Measurements from ENCODE around the gene HBG1. TPM values are rescaled to one million over a fixed set of nuclear protein-coding genes. Genes with fewer than 3 reads are reported as not detected.

The HBG1 gene
- total and polyA plus RNA-seq, 10 of the 15 experiments (the other 5 are each of a cell fraction or from before 2014, with no cell fraction given) = 0.84 to 2.3 (median 1.9) TPM; not detected in 5

DNA sequence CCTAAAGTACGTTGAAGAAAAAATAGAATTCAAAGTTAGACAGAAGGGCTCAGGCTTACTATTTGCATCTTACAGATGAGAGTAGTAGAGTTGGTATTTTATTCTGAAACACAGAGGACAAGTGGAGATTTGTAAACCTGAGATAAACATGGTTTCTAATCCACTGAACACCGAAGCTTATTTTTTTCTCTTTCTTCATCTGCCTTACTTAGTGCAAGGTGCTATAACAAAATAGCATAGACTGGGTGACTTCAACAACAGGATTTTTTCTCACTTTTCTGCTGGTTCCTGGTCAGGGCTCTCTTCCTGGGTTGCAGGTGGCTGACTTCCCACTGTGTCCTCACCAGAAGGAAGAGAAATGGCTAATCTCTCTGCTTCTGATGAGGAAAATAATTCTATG lies 2.1 kb upstream of the HBG1 start:
- Histone ChIP-seq H3K9ac (ENCODE audit: control insufficient read depth, insufficient read depth, low read length) (no peak overlapping the region), H3K4me2 (ENCODE audit: control insufficient read depth, insufficient read depth) (no peak overlapping the region), H2AFZ (ENCODE audit: control insufficient read depth, low read depth, low read length) (no peak overlapping the region), H3K27me3 (replicated peaks in 1 of 2; ENCODE audit: control insufficient read depth in 2 of 2, insufficient read depth in 2 of 2, low read length in 1 of 2) (peaks cover 0 to 2% of the 10 kb centered on the region in 2 experiments; a peak in 2 of 4 replicates), H3K9me3 (replicated peaks; ENCODE audit: control insufficient read depth, insufficient read depth, low read length) (no peaks in the 10 kb centered on the region), H4K20me1 (ENCODE audit: control insufficient read depth, insufficient read depth) (no peaks in the 10 kb centered on the region), H3K4me1 (ENCODE audit: control insufficient read depth, insufficient read depth, low read length) (no peaks in the 10 kb centered on the region), H3K4me3 (no peak overlapping the region), H3K36me3 (ENCODE audit: control insufficient read depth in 2 of 2, insufficient read depth in 2 of 2, low read length in 1 of 2) (no peaks in the 10 kb centered on the region), H3K79me2 (ENCODE audit: control insufficient read depth, insufficient read depth, low read length) (no peaks in the 10 kb centered on the region), H3K27ac (ENCODE audit: control insufficient read depth, insufficient read depth) (no peak overlapping the region)
- ChIA-PET SMC1A (ENCODE audit: uncharacterized antibody, unreplicated experiment) (no interaction called here), CTCF (no interaction called here), POLR2A (no interaction called here), RAD21 (ENCODE audit: unreplicated experiment) (no interaction called here)
- no TSS peak for BruUV-seq (replicated peaks)
- intact Hi-C loops (cut with micrococcal nuclease; ENCODE audit: unreplicated experiment) = no loop called here
- no peak for DNase-seq (ENCODE audit: low read depth, low spot score)
- WGBS (ENCODE audit: insufficient coverage, insufficient replicate concordance, low lambda C conversion rate, missing lambda C conversion rate) = 4% methylated on average over 2 of the region's 2 CpGs
- no peak for ATAC-seq
- TF ChIP-seq POLR2A (IDR thresholded peaks at IDR 0.05; ENCODE audit: low read depth, low read length) = no peak
- TF ChIP-seq, protein P1, sequence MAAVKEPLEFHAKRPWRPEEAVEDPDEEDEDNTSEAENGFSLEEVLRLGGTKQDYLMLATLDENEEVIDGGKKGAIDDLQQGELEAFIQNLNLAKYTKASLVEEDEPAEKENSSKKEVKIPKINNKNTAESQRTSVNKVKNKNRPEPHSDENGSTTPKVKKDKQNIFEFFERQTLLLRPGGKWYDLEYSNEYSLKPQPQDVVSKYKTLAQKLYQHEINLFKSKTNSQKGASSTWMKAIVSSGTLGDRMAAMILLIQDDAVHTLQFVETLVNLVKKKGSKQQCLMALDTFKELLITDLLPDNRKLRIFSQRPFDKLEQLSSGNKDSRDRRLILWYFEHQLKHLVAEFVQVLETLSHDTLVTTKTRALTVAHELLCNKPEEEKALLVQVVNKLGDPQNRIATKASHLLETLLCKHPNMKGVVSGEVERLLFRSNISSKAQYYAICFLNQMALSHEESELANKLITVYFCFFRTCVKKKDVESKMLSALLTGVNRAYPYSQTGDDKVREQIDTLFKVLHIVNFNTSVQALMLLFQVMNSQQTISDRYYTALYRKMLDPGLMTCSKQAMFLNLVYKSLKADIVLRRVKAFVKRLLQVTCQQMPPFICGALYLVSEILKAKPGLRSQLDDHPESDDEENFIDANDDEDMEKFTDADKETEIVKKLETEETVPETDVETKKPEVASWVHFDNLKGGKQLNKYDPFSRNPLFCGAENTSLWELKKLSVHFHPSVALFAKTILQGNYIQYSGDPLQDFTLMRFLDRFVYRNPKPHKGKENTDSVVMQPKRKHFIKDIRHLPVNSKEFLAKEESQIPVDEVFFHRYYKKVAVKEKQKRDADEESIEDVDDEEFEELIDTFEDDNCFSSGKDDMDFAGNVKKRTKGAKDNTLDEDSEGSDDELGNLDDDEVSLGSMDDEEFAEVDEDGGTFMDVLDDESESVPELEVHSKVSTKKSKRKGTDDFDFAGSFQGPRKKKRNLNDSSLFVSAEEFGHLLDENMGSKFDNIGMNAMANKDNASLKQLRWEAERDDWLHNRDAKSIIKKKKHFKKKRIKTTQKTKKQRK (IDR thresholded peaks at IDR 0.05; ENCODE audit: low read depth, low read length) = no peak
- TF ChIP-seq, protein P2, sequence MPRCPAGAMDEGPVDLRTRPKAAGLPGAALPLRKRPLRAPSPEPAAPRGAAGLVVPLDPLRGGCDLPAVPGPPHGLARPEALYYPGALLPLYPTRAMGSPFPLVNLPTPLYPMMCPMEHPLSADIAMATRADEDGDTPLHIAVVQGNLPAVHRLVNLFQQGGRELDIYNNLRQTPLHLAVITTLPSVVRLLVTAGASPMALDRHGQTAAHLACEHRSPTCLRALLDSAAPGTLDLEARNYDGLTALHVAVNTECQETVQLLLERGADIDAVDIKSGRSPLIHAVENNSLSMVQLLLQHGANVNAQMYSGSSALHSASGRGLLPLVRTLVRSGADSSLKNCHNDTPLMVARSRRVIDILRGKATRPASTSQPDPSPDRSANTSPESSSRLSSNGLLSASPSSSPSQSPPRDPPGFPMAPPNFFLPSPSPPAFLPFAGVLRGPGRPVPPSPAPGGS (IDR thresholded peaks at IDR 0.05; ENCODE audit: borderline replicate concordance, insufficient read depth, low read depth, low read length, poor library complexity, severe bottlenecking) = no peak
- TF ChIP-seq, protein P3, sequence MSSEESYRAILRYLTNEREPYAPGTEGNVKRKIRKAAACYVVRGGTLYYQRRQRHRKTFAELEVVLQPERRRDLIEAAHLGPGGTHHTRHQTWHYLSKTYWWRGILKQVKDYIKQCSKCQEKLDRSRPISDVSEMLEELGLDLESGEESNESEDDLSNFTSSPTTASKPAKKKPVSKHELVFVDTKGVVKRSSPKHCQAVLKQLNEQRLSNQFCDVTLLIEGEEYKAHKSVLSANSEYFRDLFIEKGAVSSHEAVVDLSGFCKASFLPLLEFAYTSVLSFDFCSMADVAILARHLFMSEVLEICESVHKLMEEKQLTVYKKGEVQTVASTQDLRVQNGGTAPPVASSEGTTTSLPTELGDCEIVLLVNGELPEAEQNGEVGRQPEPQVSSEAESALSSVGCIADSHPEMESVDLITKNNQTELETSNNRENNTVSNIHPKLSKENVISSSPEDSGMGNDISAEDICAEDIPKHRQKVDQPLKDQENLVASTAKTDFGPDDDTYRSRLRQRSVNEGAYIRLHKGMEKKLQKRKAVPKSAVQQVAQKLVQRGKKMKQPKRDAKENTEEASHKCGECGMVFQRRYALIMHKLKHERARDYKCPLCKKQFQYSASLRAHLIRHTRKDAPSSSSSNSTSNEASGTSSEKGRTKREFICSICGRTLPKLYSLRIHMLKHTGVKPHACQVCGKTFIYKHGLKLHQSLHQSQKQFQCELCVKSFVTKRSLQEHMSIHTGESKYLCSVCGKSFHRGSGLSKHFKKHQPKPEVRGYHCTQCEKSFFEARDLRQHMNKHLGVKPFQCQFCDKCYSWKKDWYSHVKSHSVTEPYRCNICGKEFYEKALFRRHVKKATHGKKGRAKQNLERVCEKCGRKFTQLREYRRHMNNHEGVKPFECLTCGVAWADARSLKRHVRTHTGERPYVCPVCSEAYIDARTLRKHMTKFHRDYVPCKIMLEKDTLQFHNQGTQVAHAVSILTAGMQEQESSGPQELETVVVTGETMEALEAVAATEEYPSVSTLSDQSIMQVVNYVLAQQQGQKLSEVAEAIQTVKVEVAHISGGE (CRISPR knock-in tag; IDR thresholded peaks at IDR 0.05) = no peak
- TF ChIP-seq STAT1 (conservative IDR thresholded peaks at IDR 0.05) = no peak
- TF ChIP-seq ZNF207 (IDR thresholded peaks at IDR 0.05; ENCODE audit: borderline replicate concordance) = no peak
- FAIRE-seq = no peak
- in situ Hi-C loops (cut with MboI) = no loop called here

All from GM12878 (cell line).